HFFc6 (cell line): ENCODE results near the gene ATP6V1G1. TPM values are rescaled to one million over a fixed set of nuclear protein-coding genes. Genes with fewer than 3 reads are reported as not detected.

Source experiments
- DNase-seq: peaks from one replicate; pipeline ENCODE4 v3.0.0-alpha.2; 2018
- H3K27ac Mint-ChIP-seq: 2 replicates; pipeline ENCODE4 v1.8.0; 2020; ENCODE audit warnings: mild to moderate bottlenecking, mixed read lengths
- H3K27me3 Mint-ChIP-seq: 2 replicates; pipeline ENCODE4 v1.8.0; 2021; ENCODE audit warnings: mild to moderate bottlenecking, moderate library complexity, mixed read lengths; ENCODE audit not compliant: insufficient read depth
- H3K36me3 Mint-ChIP-seq: 2 replicates; pipeline ENCODE4 v1.8.0; 2021; ENCODE audit warnings: low read depth, mixed read lengths
- H3K4me1 Mint-ChIP-seq: 2 replicates; pipeline ENCODE4 v1.8.0; 2020; ENCODE audit warnings: low read depth, mixed read lengths
- H3K4me3 Mint-ChIP-seq: 2 replicates; pipeline ENCODE4 v1.8.0; 2020; ENCODE audit warnings: mild to moderate bottlenecking, moderate library complexity, mixed read lengths
- H3K9me3 Mint-ChIP-seq: 2 replicates; pipeline ENCODE4 v1.8.0; 2020; ENCODE audit warnings: mild to moderate bottlenecking, mixed read lengths
- total RNA-seq, 6 experiments: library from RNA; stranded (reverse); fragmentation: NEBNext Ultra II Directional; extraction: Animal tissue kit (Norgen Biotek cat#: 25700); gene quantifications; 2 replicates in 1 of 6; 3 replicates in 5 of 6; pipeline ENCODE4 v1.2.3, GENCODE V29; 2021
- TF ChIP-seq, protein P1 (sequence below): fragments of 200-600 bp; sonication (generic); IDR thresholded peaks from 2 replicates; pipeline ENCODE4 v1.5.0; 2021; ENCODE audit warnings: antibody characterized with exemption, mild to moderate bottlenecking

ATP6V1G1 gene
- total RNA-seq, 6 experiments from 2014 or later: 74.2 to 104 (median 86.5) TPM

DNA sequence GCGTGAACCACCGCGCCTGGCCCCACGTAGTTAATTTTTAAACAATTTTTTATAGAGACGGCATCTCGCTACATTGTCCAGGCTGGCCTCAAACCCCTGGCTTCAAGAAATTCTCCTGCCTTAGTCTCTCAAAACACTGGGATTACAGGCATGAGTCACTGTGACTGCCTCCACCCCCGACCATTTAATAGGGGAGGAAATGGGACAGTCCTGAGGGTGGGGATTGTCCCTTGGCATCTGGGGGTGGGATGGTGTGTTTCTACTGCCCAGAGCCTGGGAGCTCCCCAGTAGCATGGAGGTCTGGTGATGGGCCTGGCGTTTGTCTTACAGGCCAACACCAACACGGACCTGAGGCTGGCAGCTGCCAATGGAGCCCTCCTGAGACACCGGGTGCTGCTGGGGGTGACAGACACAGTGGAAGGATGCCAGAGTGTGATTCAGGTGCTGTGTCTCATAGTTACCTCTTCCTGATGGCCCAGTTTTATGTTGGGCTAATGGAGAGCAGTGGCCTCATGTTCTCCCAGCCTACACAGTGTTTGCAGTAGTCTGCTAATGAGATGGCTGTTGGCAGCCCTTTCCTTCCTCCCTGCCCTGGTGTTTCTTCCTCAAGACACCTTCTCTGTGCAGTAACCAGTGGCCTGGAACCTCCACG is 46.0 kb downstream of the ATP6V1G1 start:
- no peak overlapping the region for H3K4me3 Mint-ChIP-seq
- H3K4me1 Mint-ChIP-seq: peaks cover 23% of the 10 kb centered on the region
- no peaks in the 10 kb centered on the region for H3K9me3 Mint-ChIP-seq
- DNase-seq: no peak
- H3K27ac Mint-ChIP-seq: no peak overlapping the region
- H3K27me3 Mint-ChIP-seq: no peaks in the 10 kb centered on the region; the same call in 1 of the 2 replicates
- TF ChIP-seq, protein P1, sequence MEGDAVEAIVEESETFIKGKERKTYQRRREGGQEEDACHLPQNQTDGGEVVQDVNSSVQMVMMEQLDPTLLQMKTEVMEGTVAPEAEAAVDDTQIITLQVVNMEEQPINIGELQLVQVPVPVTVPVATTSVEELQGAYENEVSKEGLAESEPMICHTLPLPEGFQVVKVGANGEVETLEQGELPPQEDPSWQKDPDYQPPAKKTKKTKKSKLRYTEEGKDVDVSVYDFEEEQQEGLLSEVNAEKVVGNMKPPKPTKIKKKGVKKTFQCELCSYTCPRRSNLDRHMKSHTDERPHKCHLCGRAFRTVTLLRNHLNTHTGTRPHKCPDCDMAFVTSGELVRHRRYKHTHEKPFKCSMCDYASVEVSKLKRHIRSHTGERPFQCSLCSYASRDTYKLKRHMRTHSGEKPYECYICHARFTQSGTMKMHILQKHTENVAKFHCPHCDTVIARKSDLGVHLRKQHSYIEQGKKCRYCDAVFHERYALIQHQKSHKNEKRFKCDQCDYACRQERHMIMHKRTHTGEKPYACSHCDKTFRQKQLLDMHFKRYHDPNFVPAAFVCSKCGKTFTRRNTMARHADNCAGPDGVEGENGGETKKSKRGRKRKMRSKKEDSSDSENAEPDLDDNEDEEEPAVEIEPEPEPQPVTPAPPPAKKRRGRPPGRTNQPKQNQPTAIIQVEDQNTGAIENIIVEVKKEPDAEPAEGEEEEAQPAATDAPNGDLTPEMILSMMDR: no peak
- peaks cover 3% of the 10 kb centered on the region; the same call in 1 of the 2 replicates for H3K36me3 Mint-ChIP-seq

DNA sequence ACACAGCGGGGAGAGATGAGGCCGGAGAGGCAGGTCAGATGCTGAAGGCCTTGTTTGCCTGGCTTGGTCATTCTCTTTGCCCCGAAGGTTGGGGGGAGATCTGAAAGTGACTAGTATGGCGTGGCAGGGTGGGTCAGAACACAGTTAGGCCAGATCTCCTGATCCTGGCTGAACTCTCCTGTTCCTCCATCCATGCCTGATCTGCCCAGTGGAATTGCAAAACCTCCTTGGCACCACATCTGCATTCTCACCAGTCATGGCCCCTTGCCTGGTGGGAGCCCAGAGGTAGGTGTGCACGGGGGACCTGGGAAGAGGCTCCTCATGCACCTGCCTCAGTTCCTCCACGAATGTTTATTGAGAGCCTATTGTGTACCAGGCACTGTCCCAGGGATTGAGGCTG is 46.8 kb downstream of the ATP6V1G1 start:
- Mint-ChIP-seq H3K9me3 (no peaks in the 10 kb centered on the region), H3K4me1 (peaks cover 22% of the 10 kb centered on the region), H3K36me3 (no peaks in the 10 kb centered on the region; the same call in 1 of the 2 replicates), H3K4me3 (no peak overlapping the region), H3K27ac (no peak overlapping the region), H3K27me3 (no peaks in the 10 kb centered on the region; the same call in 1 of the 2 replicates)
- DNase-seq: no peak
- TF ChIP-seq, protein P1: no peak

DNA sequence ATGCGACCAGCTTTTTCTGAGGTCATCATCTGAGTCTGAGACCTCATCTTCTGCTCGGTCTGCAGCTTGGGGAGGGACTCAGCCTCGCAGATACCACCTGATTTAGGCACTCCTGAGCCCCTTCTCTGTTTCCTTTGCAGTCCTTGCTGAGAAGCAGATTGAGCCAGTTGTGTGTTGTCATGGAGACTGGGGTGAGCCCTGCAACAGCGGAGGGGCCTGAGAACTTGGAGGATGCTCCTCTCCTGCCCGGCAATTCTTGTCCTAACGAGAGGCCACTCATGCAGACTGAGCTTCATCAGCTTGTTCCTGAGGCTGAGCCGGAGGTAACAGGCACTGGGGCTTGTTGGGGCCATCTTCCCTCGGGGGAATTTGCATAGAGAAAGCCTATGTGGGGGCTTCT is 50.8 kb downstream of the ATP6V1G1 start:
- DNase-seq: no peak
- Mint-ChIP-seq H3K4me1 (peaks cover 13% of the 10 kb centered on the region), H3K4me3 (no peak overlapping the region), H3K27me3 (no peaks in the 10 kb centered on the region; the same call in 1 of the 2 replicates), H3K9me3 (no peaks in the 10 kb centered on the region), H3K27ac (no peak overlapping the region), H3K36me3 (no peaks in the 10 kb centered on the region; the same call in 1 of the 2 replicates)
- TF ChIP-seq, protein P1: no peak

DNA sequence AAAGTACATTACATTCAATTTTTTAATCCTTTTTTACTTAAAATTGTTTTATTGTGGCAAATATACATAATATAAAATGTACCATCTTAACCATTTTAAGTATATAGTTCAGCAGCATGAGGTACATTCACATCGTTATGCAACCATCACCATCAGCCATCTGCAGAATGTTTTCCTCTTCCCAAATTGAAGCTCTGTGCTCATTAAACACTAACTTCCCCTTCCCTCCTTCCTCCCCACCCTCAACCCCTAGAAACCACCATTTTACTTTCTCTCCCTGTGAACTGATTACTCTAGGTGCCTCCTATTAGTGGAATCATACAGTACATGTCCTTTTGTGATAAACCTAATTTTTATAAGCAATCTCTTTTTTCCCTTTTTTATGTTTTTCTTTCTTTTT is 54.4 kb downstream of the ATP6V1G1 start:
- no peak overlapping the region for H3K4me3 Mint-ChIP-seq
- no peak for DNase-seq
- H3K9me3 Mint-ChIP-seq: no peaks in the 10 kb centered on the region
- H3K4me1 Mint-ChIP-seq: peaks cover 7% of the 10 kb centered on the region
- no peaks in the 10 kb centered on the region; the same call in 1 of the 2 replicates for H3K27me3 Mint-ChIP-seq
- TF ChIP-seq, protein P1: no peak
- 0 out of 2 replicates have a peak, but pooled peaks cover 4% of the 10 kb centered on the region for H3K36me3 Mint-ChIP-seq
- H3K27ac Mint-ChIP-seq: no peak overlapping the region

DNA sequence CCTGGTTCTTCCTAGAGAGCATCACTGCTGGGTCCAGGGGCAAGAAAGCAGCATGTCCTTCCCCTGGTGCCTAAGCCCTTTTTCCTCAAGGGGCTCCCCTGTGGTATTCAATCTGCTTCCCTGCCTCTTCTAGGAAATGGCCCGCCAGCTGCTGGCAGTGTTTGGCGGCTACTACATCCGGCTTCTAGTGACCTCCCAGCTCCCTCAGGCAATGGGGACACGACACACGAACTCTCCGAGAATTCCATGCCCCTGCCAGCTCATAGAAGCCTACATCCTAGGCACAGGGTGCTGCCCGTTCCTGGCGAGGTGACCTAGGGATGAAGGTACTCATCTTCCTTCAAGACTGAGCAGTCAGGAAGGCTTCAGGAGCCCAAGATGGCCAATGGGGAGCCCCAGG is 55.4 kb downstream of the ATP6V1G1 start:
- H3K36me3 Mint-ChIP-seq: 0 out of 2 replicates have a peak, but pooled peaks cover 10% of the 10 kb centered on the region
- no peak overlapping the region for H3K27ac Mint-ChIP-seq
- no peaks in the 10 kb centered on the region; the same call in 1 of the 2 replicates for H3K27me3 Mint-ChIP-seq

More for the DNA sequence above, 55.4 kb downstream of the ATP6V1G1 start:
- TF ChIP-seq, protein P1: no peak
- DNase-seq: no peak
- H3K4me1 Mint-ChIP-seq: peaks cover 7% of the 10 kb centered on the region
- no peak overlapping the region for H3K4me3 Mint-ChIP-seq
- no peaks in the 10 kb centered on the region for H3K9me3 Mint-ChIP-seq
